ENCODE results near the gene CRELD1.
A peak's percentile ranks its signal among the peaks of the same experiment; 100 is the strongest.

CRELD1 gene

DNA sequence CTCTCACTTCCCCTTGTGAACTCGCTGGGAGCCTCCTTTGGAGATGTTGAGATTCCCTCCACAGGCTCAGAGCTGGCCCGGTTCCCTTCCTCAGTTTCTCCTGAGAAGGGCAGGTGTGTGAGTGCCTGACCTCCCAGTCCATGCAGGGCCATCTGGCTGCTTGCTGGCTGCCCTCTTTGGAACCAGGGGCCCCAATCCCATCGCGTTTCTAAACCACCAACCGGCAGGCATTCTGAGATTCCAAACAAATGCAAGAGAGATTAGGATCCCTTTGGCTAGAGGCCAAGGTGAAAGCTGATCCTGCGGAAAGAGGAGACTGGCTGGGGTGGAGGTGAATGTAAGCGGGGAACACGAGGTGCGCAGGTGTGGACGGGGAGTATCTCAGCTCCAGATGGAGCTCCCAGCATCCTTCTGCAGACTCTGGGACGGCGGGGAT is 21.5 kb downstream of the CRELD1 start:
- no peak for DNase-seq

DNA sequence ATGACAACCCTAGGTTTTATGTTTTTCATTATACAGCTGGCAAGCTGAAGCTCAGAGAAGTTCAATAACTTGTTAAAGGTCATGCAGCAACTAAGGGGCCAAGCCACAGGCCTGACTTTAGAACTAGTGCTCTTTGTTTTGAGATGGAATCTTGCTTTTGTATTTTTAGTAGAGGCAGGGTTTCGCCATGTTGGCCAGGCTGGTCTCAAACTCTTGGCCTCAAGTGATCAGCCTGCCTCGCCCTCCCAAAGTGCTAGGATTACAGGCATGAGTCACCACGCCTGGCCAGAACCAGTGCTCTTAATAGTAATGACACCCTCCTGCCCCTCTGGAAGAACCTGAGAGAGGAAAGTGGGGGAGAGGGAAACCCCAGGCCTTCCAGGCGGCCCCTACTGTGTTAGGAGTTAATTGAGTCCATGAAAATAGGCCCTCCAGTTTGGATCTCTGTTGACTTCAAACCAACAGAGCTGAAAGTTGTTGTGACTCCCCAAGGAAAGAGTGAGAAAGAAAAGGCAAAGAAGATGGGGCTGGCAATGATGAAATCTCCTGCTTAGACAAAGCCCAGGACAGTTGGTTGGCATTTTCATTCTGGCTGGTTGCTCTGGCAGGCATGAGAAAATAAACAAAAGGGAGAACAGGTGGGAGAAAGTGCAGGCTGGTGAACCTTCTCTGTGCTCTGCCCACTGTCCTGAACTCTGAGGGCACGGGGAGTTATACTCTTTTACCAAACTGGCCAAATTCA is 22.1 kb downstream of the CRELD1 start:
- DNase-seq, result no peak

DNA sequence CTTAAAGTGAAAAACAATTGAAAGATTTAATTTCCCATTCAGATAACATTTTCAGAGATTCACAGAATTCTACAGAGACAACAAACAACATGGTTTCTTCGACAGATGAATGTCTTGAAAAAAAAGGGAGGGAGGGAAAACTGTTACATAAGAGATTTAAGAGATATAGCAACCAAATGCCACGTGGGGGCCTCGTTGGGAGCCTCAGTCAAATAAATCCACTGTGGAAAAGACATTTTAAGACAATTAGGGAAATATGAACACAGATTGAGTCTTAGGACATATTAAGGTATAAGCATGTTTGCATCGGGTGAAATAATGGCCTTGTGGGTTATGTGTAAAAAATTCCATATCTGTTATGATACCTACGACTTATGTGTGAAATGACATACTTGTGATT is 23.6 kb downstream of the CRELD1 start:
- DNase-seq, result no peak

DNA sequence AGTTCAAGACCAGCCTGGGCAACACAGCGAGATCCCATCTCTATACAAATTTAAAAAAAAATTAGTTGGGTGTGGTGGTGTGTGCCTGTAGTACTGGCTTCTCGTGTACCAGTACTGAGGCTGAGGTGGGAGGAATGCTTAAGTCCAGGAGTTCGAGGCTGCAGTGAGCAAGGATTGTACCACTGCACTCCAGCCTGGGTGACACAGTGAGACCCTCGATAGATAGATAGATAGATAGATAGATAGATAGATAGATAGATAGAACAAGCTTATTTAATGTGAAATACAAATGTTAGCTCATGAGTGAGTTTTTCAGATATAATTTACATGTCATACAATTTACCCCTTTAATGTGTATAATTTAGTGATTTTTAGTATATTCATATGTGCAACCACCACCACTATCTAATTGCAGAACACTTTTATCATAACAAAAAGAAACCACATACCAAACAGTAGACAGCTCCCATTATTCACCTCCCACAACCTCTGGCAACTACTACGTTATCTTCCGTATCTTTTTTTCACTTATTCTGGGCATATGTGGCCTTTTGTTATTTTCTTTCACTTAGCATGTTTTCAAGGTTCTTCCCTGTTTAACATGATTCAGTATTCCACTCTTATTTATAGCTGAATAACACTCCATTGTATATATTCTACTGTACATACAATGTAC is 31.7 kb downstream of the CRELD1 start:
- no peak for DNase-seq

DNA sequence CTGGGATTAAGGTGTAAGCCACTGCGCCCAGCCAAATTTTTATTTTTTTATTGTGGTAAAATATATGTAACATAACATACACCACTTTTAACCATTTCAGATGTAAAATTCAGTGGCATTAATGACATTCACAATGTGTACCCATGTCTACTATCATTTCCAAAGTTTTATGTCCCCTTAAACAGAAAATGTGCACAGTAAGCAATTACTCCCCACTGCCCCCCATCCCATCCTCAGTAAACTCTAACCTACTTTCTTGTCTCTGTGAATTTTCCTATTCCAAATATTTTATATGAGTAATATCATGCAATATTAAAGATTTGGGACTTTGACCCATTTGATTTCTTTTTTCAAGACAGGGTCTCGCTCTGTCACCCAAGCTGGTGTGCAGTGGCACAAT is 33.2 kb downstream of the CRELD1 start:
- DNase-seq, result no peak

DNA sequence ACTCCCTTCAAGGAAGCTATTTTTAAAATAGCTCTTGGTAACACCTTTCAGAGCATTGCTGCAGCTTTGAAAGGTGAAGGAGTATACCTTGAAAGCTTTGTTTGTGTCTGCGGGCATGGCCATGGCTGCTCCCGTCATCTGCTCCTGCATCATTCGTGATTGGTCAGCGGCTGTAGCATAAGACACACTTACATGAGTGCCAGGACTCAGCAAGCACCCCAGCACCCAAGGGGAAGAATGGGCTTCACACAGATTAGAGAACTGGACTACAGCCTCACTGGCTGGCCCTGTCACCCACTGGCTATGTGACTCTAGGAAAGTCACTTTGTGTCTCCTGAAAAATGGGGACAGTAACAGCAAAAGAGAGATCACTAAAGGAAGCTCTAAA is 36.0 kb downstream of the CRELD1 start:
- no peak for DNase-seq

DNA sequence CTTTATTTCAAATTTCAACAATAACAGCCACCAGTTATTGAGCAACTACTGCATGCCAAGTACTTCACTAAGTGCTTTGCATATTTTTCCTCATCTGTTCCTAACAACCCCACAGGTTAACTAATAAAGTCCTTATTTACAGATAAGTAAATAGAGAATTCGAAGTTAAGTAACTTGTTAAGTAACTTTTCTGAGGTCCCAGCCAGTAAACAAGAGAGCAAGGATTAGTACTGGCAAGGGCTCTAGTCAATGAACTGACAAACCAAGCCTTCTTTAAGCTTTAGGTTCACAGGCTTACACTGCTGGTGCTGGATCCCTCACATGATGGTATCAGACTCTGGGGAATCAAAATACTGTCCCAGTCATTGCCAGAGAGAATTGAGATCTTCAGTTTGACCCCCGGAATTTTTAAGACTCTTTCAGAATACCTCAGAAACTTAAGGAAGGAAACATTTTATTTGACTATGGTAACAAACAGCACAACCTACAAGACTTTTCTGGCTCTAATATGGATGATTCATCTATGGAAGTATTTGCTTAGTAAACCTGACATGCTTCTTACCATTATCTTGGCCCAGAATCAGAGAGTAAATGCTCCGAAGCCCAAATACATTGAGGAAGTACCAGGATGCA is 36.5 kb downstream of the CRELD1 start:
- no peak for DNase-seq

DNA sequence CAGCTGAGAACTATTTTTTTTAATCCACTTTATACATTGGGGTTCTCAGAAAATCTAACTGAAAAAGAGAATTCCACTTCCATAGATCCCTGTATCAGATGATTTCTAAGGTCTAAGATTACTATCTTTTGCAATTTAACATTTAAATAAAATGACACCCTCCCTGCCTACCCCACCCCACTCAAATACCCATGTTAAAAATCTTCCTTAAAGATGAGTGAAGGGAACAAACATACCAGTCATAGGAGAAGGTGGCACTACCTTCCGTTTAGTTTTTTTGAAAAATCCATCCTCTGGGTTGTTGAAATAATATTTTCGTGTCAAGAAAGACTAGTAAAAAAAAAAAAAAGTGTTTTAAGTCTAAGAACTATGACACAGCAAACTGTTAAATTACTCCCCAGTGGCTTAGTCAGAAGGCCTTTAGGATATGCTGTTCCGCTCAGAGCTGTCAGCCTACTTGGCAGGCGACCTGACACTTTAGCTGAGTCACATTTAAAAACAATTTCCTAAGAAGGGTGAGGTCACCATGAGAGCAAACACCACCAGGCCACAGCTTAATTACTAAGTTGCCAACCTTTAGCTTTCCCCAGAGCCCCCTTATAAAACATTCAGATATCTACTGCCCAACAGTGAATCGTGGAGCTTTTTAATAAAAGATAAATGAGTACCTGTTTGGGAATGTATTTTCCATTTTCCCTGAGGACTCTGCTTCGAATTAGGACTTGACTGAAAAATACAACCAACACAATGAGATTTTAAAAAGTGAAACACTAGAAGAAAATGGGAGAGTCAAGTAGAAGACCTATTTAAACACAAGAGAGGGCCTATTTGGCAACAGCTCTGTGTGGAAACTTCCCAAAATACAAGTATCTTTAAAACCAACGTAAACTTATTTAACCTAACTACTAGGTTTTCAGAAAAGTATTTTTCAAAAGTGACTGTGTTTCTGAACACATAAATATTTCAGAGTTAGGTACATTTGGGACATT is 43.4 kb downstream of the CRELD1 start:
- peak in 10 of 56 donors; percentile 4 to 56 (median 11) for DNase-seq

DNA sequence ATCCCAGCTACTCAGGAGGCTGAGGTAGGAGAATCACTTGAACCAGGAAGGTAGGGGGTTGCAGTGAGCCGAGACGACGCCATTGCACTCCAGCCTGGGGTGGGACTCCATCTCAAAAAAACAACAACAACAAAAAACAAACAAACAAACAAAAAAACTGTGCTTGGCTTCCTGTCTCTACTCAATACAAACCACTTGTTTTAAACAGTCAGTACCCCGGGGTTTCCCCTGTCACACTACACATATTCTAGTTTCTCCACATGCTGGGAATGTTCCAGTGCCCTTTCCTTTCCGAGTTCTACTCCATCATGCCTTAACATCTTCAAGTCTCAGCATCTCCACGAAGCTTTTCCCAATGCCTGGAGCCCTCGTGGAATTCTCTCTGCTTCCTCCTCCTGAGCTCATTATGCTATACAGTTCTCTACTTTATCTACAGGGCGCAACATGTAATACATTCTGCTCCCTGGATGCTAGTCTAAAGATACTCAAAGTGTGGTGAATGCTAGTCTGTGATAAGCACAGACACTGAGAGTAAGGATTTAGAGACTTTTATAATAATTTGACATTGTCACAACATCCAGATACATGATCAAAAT is 45.2 kb downstream of the CRELD1 start:
- no peak for DNase-seq

DNA sequence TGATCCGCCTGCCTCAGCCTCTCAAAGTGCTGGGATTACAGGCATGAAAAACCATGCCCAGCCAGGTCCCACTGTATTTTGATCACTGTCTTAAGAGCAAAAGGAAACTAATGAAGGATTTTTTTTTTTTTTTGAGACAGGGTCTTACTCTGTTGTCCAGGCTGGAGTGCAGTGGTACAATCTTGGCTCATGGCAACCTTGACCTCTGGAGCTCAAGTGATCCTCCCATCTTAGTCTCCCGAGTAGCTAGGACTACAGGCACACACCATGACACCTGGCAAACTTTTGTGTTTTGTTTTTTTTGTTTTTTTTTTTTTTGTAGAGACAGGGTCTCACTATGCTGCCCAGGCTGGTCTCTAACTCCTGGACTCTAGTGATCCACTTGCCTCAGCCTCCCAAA is 46.6 kb downstream of the CRELD1 start:
- DNase-seq, result no peak

DNA sequence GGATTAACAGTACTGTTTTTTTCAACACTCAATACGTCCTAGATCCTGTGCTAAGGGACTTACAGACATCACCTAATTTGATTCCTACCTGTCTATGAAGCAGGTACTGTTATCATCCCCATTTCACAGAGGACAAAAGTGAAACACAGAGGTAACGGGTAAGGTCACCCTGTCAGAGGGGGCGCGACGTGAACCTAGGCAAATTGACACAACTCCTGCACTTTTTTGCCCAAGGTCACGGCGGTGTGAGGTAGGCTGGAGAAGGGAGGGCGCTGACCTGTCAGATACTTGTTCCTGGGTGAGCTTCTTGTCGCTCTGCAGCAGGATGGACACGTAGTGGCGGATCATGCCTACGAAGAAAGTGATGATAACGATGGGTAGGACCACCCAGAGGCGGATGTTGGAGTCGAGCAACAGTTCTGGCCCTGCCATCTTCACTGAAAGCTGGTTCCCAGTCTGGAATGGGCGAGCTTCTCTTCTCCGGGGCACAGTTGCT is 52.6 kb downstream of the CRELD1 start:
- DNase-seq, result peak in 1 of 56 donors; percentile 49

DNA sequence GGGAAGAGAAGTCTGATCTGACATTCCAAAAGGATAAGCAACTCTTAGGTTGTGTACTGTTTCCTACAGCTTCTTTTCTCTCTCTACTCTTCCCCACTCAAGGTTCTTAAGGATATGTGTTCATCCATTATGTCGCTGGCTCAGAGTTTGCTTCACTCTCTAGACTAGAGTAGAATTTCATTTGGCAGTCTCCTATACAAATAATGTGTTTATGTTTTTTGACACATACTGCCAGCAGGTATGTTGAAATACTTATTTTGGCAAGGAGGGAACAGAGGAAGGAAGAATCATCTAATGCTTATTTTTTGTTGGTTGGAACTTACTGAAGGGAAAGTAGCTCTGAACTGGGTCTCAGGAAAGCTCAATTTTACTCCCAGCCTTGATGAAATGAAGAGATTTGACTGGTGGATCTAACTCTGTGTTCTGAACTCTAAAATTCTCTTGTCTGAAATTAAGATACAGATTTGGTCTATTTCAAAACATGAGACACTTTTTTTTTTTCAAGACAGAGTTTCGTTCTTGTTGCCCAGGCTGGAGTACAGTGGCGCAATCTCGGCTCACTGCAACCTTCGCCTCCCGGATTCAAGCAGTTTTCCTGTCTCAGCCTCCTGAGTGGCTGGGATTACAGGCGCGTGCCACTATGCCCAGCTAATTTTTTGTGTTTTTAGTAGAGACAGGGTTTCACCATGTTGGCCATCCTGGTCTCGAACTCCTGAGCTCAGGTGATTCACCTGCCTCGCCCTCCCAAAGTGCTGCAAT is 60.6 kb downstream of the CRELD1 start:
- DNase-seq, result no peak
